GM12878 (cell line): ENCODE measurements around the gene GPBAR1. TPM values are rescaled to one million over a fixed set of nuclear protein-coding genes. Genes with fewer than 3 reads are reported as not detected.

Experiments used
- CEBPB ChIP-seq, 2 experiments: fragments of 150-350 bp in 1 of 2; IDR thresholded peaks; 2 replicates each; pipeline ENCODE4 v1.6.1; 2012 to 2014; ENCODE audit warnings: low read depth in 2 of 2, low read length in 2 of 2, borderline replicate concordance in 1 of 2, inconsistent platforms in 1 of 2
- CEBPZ ChIP-seq: fragments of 150-350 bp; IDR thresholded peaks from 2 replicates; pipeline ENCODE4 v1.6.1; 2016; ENCODE audit warnings: low read depth, low read length
- CHD4 ChIP-seq: fragments of 200-600 bp; sonication (generic); IDR thresholded peaks from 2 replicates; pipeline ENCODE4 v1.6.1; 2016; ENCODE audit warnings: mild to moderate bottlenecking
- EGR1 ChIP-seq, 2 experiments: IDR thresholded peaks; 1 replicate in 1 of 2; 2 replicates in 1 of 2; pipeline ENCODE4 v1.6.1; 2011 to 2012; ENCODE audit warnings: low read depth in 2 of 2, low read length in 2 of 2, borderline replicate concordance in 1 of 2, mild to moderate bottlenecking in 1 of 2, moderate library complexity in 1 of 2
- ESRRA ChIP-seq: IDR thresholded peaks from 2 replicates; pipeline ENCODE4 v1.6.1; 2012; ENCODE audit warnings: mild to moderate bottlenecking, low read length, improper control_type of control experiment
- FOS ChIP-seq: IDR thresholded peaks from 3 replicates; pipeline ENCODE4 v1.6.1; 2011; ENCODE audit warnings: borderline replicate concordance; ENCODE audit not compliant: insufficient read length; ENCODE audit errors: extremely low read depth
- FOXK2 ChIP-seq: fragments of 450-650 bp; IDR thresholded peaks from 2 replicates; pipeline ENCODE4 v1.6.1; 2017; ENCODE audit warnings: mild to moderate bottlenecking, moderate library complexity
- FOXM1 ChIP-seq: IDR thresholded peaks from 2 replicates; pipeline ENCODE4 v1.6.1; 2012; ENCODE audit warnings: low read depth, mild to moderate bottlenecking, inconsistent platforms, low read length, moderate library complexity
- HDAC6 ChIP-seq: fragments of 200-600 bp; sonication (generic); IDR thresholded peaks from one replicate; pipeline ENCODE4 v1.8.0; 2017; ENCODE audit warnings: antibody characterized with exemption; ENCODE audit not compliant: unreplicated experiment
- IRF3 ChIP-seq: fragments of 450-650 bp; IDR thresholded peaks from 2 replicates; pipeline ENCODE4 v1.6.1; 2014; ENCODE audit warnings: mild to moderate bottlenecking
- KLF5 ChIP-seq: fragments of 450-650 bp; IDR thresholded peaks from 2 replicates; pipeline ENCODE4 v1.6.1; 2014; ENCODE audit warnings: mild to moderate bottlenecking; ENCODE audit not compliant: partially characterized antibody
- MAX ChIP-seq: IDR thresholded peaks from 2 replicates; pipeline ENCODE4 v1.6.1; 2012; ENCODE audit warnings: low read depth, low read length, improper control_type of control experiment
- MXI1 ChIP-seq: fragments of 150-350 bp; IDR thresholded peaks from 2 replicates; pipeline ENCODE4 v1.6.1; 2011; ENCODE audit warnings: low read depth, mild to moderate bottlenecking, inconsistent platforms, low read length, improper control_type of control experiment
- NFXL1 ChIP-seq: fragments of 450-650 bp; IDR thresholded peaks from 2 replicates; pipeline ENCODE4 v1.6.1; 2017; ENCODE audit warnings: antibody characterized with exemption, mild to moderate bottlenecking, borderline replicate concordance
- NFYB ChIP-seq: IDR thresholded peaks from 2 replicates; pipeline ENCODE4 v1.6.1; 2011; ENCODE audit warnings: low read depth, mild to moderate bottlenecking, low read length, improper control_type of control experiment, moderate library complexity; ENCODE audit not compliant: insufficient read depth
- NKRF ChIP-seq: fragments of 450-650 bp; conservative IDR thresholded peaks from 2 replicates; pipeline ENCODE4 v1.6.1; 2017; ENCODE audit warnings: mild to moderate bottlenecking, moderate library complexity
- NR2F1 ChIP-seq: fragments of 450-650 bp; conservative IDR thresholded peaks from 2 replicates; pipeline ENCODE4 v1.6.1; 2017; ENCODE audit warnings: mild to moderate bottlenecking
- PKNOX1 ChIP-seq: fragments of 450-650 bp; IDR thresholded peaks from 2 replicates; pipeline ENCODE4 v1.6.1; 2016; ENCODE audit warnings: mild to moderate bottlenecking
- RCOR1 ChIP-seq: conservative IDR thresholded peaks from 2 replicates; pipeline ENCODE4 v1.6.1; 2012; ENCODE audit warnings: low read depth, low read length, improper control_type of control experiment
- RFX5 ChIP-seq: IDR thresholded peaks from 2 replicates; pipeline ENCODE4 v1.6.1; 2011; ENCODE audit warnings: low read depth, low read length, improper control_type of control experiment
- SREBF2 ChIP-seq: IDR thresholded peaks from 2 replicates; pipeline ENCODE4 v1.6.1; 2012; ENCODE audit warnings: mild to moderate bottlenecking, low read length
- SRF ChIP-seq, 2 experiments: IDR thresholded peaks; 2 replicates each; pipeline ENCODE4 v1.6.1; 2011; ENCODE audit warnings: low read depth in 2 of 2, low read length in 2 of 2, mild to moderate bottlenecking in 1 of 2, moderate library complexity in 1 of 2
- ZNF24 ChIP-seq: fragments of 450-650 bp; IDR thresholded peaks from 2 replicates; pipeline ENCODE4 v1.6.1; 2017; ENCODE audit warnings: antibody characterized with exemption, mild to moderate bottlenecking
- ZSCAN29 ChIP-seq: fragments of 450-650 bp; IDR thresholded peaks from 2 replicates; pipeline ENCODE4 v1.6.1; 2017; ENCODE audit warnings: mild to moderate bottlenecking, moderate library complexity
- polyA plus RNA-seq, 11 experiments: library from polyadenylated mRNA; depleted of rRNA in 4 of 11; unstranded in 6 of 11; stranded (reverse) in 5 of 11; fragments of >200 nt; fragmentation: Nextera tagmentation in 4 of 11; fragmentation: Illumina TruSeq in 1 of 11; extraction: Ambion mirVana in 4 of 11; extraction: Trizol in 1 of 11; gene quantifications; 1 replicate in 1 of 11; 2 replicates in 10 of 11; pipeline versions ENCODE4 v1.2.1 to v1.2.3, GENCODE V29; 2011 to 2016; ENCODE audit warnings: inconsistent platforms in 2 of 11, missing spikeins in 2 of 11, low read depth in 1 of 11
- total RNA-seq, 4 experiments: library from RNA; depleted of rRNA in 3 of 4; stranded (reverse); fragments of >200 nt in 3 of 4; fragmentation: Illumina TruSeq in 1 of 4; extraction: Trizol in 1 of 4; gene quantifications; 2 replicates each; pipeline versions ENCODE4 v1.2.1 to v1.2.3, GENCODE V29; 2013 to 2021

Gene GPBAR1
- total and polyA plus RNA-seq, 10 of the 15 experiments (the other 5 are each of a cell fraction or from before 2014, with no cell fraction given) = 0.03 to 0.36 (median 0.11) TPM; not detected in 3

- no peak for TF ChIP-seq MAX
- TF ChIP-seq NR2F1 = peak; percentile 62
- TF ChIP-seq ESRRA = no peak
- TF ChIP-seq KLF5 = no peak
- no peak for TF ChIP-seq FOXM1
- TF ChIP-seq FOS = no peak
- no peak for TF ChIP-seq IRF3
- no peak for TF ChIP-seq ZSCAN29
- no peak for TF ChIP-seq ZNF24
- TF ChIP-seq NFYB = no peak
- TF ChIP-seq SRF (IDR thresholded peaks at IDR 0.05; ENCODE audit: low read depth in 2 of 2, low read length in 2 of 2) = no peak
- TF ChIP-seq SREBF2 = no peak
- TF ChIP-seq EGR1 (IDR thresholded peaks at IDR 0.05; ENCODE audit: borderline replicate concordance in 1 of 2, low read depth in 2 of 2, low read length in 2 of 2) = no peak
- TF ChIP-seq CHD4 = no peak
- TF ChIP-seq NFXL1 = no peak
- TF ChIP-seq CEBPZ = no peak
- TF ChIP-seq RCOR1 = no peak
- 0 out of 2 replicates have a peak, but pooled peaks have one; percentile 10 for TF ChIP-seq PKNOX1
- no peak for TF ChIP-seq HDAC6
- TF ChIP-seq MXI1 = peak; percentile 44; the same call in 1 of the 2 replicates
- no peak for TF ChIP-seq RFX5
- TF ChIP-seq CEBPB (IDR thresholded peaks at IDR 0.05; ENCODE audit: borderline replicate concordance in 1 of 2, low read depth in 2 of 2, low read length in 2 of 2) = no peak
- no peak for TF ChIP-seq NKRF
- no peak for TF ChIP-seq FOXK2
Observed at GRCh38 chr2:218284106-218284811, 23.4 kb downstream of the GPBAR1 start (continued).
